ENCODE results near the gene PEX3. TPM values are rescaled to one million over a fixed set of nuclear protein-coding genes. Genes with fewer than 3 reads are reported as not detected.

The PEX3 gene
- total and polyA plus RNA-seq, 7 experiments from 2014 or later: 10.9 to 28.8 (median 25.4) TPM

DNA sequence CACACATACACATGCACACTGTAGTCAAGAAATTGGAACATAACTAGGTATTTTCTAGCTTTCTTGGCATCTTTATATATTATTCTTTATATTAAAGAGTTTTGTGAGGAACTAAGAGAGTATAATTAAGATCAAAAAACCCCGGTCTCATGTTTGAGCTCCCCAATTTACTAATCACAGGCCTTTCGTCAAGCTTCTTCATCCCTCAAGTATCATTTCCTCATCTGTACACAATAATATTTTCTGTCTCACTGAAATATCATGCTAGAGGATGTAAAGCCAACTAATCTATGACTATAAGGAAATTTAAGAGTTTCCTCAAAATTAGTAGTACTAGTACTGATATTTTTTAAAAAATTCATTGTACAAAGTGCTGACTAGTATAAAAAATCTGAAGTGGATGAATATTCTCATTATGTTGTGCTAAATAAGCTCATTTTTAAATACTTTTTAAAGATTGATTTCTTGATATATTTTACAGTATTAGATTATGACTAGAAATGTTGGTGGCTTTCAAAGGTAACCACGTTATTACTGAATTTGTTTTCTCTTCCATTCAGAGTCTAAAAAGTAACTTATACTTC lies 28.0 kb downstream of the PEX3 start:
- ATAC-seq (no peak), DNase-seq (no peak)
- no peaks in the 10 kb centered on the region for H3K9me3 Mint-ChIP-seq
- H3K27ac Mint-ChIP-seq: no peak overlapping the region
- no peaks in the 10 kb centered on the region for H3K9me3 ChIP-seq (ENCODE audit: control insufficient read depth in 2 of 3, low read length in 3 of 3)
- intact Hi-C loops (cut with micrococcal nuclease): no loop called here
- H3K4me3 Mint-ChIP-seq: no peak overlapping the region
- H3K36me3 Mint-ChIP-seq: peaks cover 18 to 54% (median 37%) of the 10 kb centered on the region in 5 donors
- no peaks in the 10 kb centered on the region for H3K4me1 Mint-ChIP-seq
- no peak overlapping the region for H3K27ac ChIP-seq (ENCODE audit: low read depth, low read length)
- peaks cover 0 to 21% (median 3%) of the 10 kb centered on the region in 3 experiments for H3K36me3 ChIP-seq (ENCODE audit: control insufficient read depth in 2 of 3, insufficient read depth in 3 of 3, low read length in 3 of 3)
- H3K27me3 ChIP-seq (ENCODE audit: control insufficient read depth in 2 of 2, insufficient read depth in 2 of 2, low read length in 2 of 2): no peaks in the 10 kb centered on the region
- H3K4me1 ChIP-seq (ENCODE audit: control insufficient read depth in 2 of 2, insufficient read depth in 2 of 2, low read length in 2 of 2): no peaks in the 10 kb centered on the region
- ChIA-PET POLR2A (no interaction called here), CTCF (no interaction called here)
- H3K4me3 ChIP-seq (ENCODE audit: low read length): no peak overlapping the region
- no peaks in the 10 kb centered on the region for H3K27me3 Mint-ChIP-seq

DNA sequence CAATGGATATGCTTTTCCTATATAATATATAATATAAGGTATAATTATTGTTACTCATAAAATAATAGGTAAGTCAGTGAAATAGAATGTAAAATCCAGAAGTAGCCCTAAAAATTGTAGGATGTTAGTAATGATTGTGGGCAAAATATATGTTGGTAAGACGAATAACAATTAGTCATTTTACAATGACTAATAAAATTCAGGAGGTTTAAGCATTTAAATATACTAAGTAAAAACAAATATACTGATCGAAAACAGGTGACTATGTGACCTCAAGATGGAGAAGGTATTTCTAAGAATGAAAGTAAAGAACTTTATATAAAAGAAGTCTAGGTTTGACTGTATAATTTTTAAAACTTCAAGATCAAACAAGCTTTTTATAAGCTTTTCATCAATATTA lies 32.0 kb downstream of the PEX3 start:
- no peak for ATAC-seq
- Histone ChIP-seq H3K4me1 (ENCODE audit: control insufficient read depth in 2 of 2, insufficient read depth in 2 of 2, low read length in 2 of 2) (no peaks in the 10 kb centered on the region), H3K36me3 (ENCODE audit: control insufficient read depth in 2 of 3, insufficient read depth in 3 of 3, low read length in 3 of 3) (peaks cover 0 to 4% (median 4%) of the 10 kb centered on the region in 3 experiments), H3K27me3 (ENCODE audit: control insufficient read depth in 2 of 2, insufficient read depth in 2 of 2, low read length in 2 of 2) (no peaks in the 10 kb centered on the region), H3K4me3 (ENCODE audit: low read length) (no peak overlapping the region), H3K9me3 (ENCODE audit: control insufficient read depth in 2 of 3, low read length in 3 of 3) (no peaks in the 10 kb centered on the region), H3K27ac (ENCODE audit: low read depth, low read length) (no peak overlapping the region)
- intact Hi-C loops (cut with micrococcal nuclease): no loop called here
- Mint-ChIP-seq H3K9me3 (no peaks in the 10 kb centered on the region), H3K4me1 (no peaks in the 10 kb centered on the region), H3K36me3 (peaks cover 5 to 35% (median 12%) of the 10 kb centered on the region in 5 donors), H3K4me3 (no peak overlapping the region), H3K27ac (no peak overlapping the region), H3K27me3 (no peaks in the 10 kb centered on the region)
- POLR2A ChIA-PET: interaction anchor here (0.8 kb wide), 1 partner anchor 353 kb away, joined by 5 read pairs; no protein-coding TSS in a partner anchor
- no peak for DNase-seq
- CTCF ChIA-PET: no interaction called here

DNA sequence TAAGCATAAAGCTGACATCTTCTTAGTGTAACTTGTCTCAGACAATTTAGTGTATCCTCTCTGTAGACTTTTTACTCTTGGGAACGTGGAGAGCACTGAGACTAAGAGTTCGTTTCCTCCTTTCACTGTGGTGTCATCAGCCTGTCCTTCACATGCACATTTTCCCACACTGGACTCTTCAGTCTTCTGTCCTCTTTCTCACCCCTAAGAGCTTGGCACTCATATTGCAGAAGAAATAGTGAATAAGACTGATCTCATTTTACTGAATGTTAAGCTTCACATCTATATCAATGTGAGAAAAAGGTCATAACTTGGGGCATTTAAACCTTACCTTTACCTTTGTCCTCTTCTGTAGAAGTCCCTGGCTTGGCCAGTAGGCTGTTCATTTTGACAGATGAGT lies 35.4 kb downstream of the PEX3 start:
- Histone ChIP-seq H3K4me1 (ENCODE audit: control insufficient read depth in 2 of 2, insufficient read depth in 2 of 2, low read length in 2 of 2) (no peaks in the 10 kb centered on the region), H3K4me3 (ENCODE audit: low read length) (no peak overlapping the region), H3K9me3 (ENCODE audit: control insufficient read depth in 2 of 3, low read length in 3 of 3) (no peaks in the 10 kb centered on the region), H3K27ac (ENCODE audit: low read depth, low read length) (no peak overlapping the region), H3K27me3 (ENCODE audit: control insufficient read depth in 2 of 2, insufficient read depth in 2 of 2, low read length in 2 of 2) (no peaks in the 10 kb centered on the region), H3K36me3 (ENCODE audit: control insufficient read depth in 2 of 3, insufficient read depth in 3 of 3, low read length in 3 of 3) (peaks cover 0 to 4% (median 0%) of the 10 kb centered on the region in 3 experiments)
- Mint-ChIP-seq H3K9me3 (no peaks in the 10 kb centered on the region), H3K4me1 (peaks cover 0 to 6% (median 0%) of the 10 kb centered on the region in 7 donors), H3K4me3 (no peak overlapping the region), H3K36me3 (peaks cover 0 to 14% (median 6%) of the 10 kb centered on the region in 5 donors), H3K27ac (peak overlapping the region in 1 of 9 donors; percentile 18), H3K27me3 (no peaks in the 10 kb centered on the region)
- ChIA-PET CTCF (no interaction called here), POLR2A (no interaction called here)
- DNase-seq (no peak), ATAC-seq (no peak)
- intact Hi-C loops (cut with micrococcal nuclease): no loop called here

DNA sequence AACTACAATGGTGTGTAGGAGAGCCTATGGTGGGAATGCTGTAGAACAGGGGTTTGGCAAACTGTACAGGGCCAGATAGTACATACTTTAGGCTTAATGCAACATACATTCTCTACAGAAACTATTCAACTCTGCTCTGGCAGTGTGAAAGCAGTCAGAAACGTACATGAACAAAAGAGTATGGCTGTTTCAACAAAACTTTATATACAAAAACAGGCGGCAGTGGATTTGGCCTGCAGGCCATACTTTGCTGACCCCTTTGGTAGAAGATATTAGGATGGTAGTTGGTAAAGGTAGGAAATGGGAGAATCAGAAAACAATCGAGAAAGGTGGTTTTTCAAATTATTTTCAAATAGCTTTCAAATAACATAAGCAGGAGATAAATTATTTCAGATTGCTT lies 36.1 kb downstream of the PEX3 start:
- H3K4me1 Mint-ChIP-seq: peaks cover 0 to 6% (median 0%) of the 10 kb centered on the region in 7 donors
- Histone ChIP-seq H3K9me3 (ENCODE audit: control insufficient read depth in 2 of 3, low read length in 3 of 3) (no peaks in the 10 kb centered on the region), H3K4me3 (ENCODE audit: low read length) (no peak overlapping the region), H3K4me1 (ENCODE audit: control insufficient read depth in 2 of 2, insufficient read depth in 2 of 2, low read length in 2 of 2) (no peaks in the 10 kb centered on the region), H3K27ac (ENCODE audit: low read depth, low read length) (no peak overlapping the region), H3K27me3 (ENCODE audit: control insufficient read depth in 2 of 2, insufficient read depth in 2 of 2, low read length in 2 of 2) (no peaks in the 10 kb centered on the region), H3K36me3 (ENCODE audit: control insufficient read depth in 2 of 3, insufficient read depth in 3 of 3, low read length in 3 of 3) (peaks cover 0 to 4% (median 0%) of the 10 kb centered on the region in 3 experiments)
- ChIA-PET CTCF (interaction anchor here (0.6 kb wide), 1 partner anchor 922 kb away, joined by 3 read pairs; no protein-coding TSS in a partner anchor), POLR2A (no interaction called here)
- H3K27me3 Mint-ChIP-seq: no peaks in the 10 kb centered on the region
- peak overlapping the region in 1 of 9 donors; percentile 24 for H3K27ac Mint-ChIP-seq
- no peak overlapping the region for H3K4me3 Mint-ChIP-seq
- H3K9me3 Mint-ChIP-seq: no peaks in the 10 kb centered on the region
- ATAC-seq (no peak), DNase-seq (no peak)
- intact Hi-C loops (cut with micrococcal nuclease): no loop called here
- peaks cover 0 to 14% (median 6%) of the 10 kb centered on the region in 5 donors for H3K36me3 Mint-ChIP-seq

DNA sequence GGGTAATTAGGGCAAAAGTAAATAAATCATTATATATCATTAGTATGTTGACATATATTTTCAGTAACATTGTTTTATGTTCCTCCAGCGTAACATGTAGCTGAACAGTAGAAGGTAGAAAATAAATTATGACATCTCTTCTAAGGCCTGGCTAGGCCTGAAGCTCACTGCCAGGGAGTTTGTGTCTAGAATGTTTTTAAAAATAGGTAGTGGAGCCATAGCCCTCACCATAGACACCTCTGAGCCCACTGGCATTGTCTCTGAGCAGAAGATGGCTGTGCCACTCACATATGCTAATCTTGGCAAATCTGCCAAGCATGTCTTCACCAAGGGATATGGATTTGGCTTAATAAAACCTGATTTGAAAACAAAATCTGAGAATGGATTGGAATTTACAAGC lies 39.6 kb downstream of the PEX3 start:
- Histone ChIP-seq H3K4me3 (ENCODE audit: low read length) (no peak overlapping the region), H3K36me3 (ENCODE audit: control insufficient read depth in 2 of 3, insufficient read depth in 3 of 3, low read length in 3 of 3) (no peaks in the 10 kb centered on the region), H3K9me3 (ENCODE audit: control insufficient read depth in 2 of 3, low read length in 3 of 3) (no peaks in the 10 kb centered on the region), H3K4me1 (ENCODE audit: control insufficient read depth in 2 of 2, insufficient read depth in 2 of 2, low read length in 2 of 2) (no peaks in the 10 kb centered on the region), H3K27me3 (ENCODE audit: control insufficient read depth in 2 of 2, insufficient read depth in 2 of 2, low read length in 2 of 2) (no peaks in the 10 kb centered on the region), H3K27ac (ENCODE audit: low read depth, low read length) (no peak overlapping the region)
- H3K4me1 Mint-ChIP-seq: peaks cover 0 to 6% (median 0%) of the 10 kb centered on the region in 7 donors
- H3K4me3 Mint-ChIP-seq: no peak overlapping the region
- H3K27ac Mint-ChIP-seq: no peak overlapping the region
- ATAC-seq: no peak
- H3K36me3 Mint-ChIP-seq: peaks cover 0 to 15% (median 1%) of the 10 kb centered on the region in 5 donors
- H3K9me3 Mint-ChIP-seq: peaks cover 0 to 1% (median 0%) of the 10 kb centered on the region in 11 donors
- ChIA-PET CTCF (no interaction called here), POLR2A (interaction anchor here (0.9 kb wide), 1 partner anchor 8 kb away, joined by 4 read pairs; no protein-coding TSS in a partner anchor)
- no peak for DNase-seq
- intact Hi-C loops (cut with micrococcal nuclease): no loop called here
- no peaks in the 10 kb centered on the region for H3K27me3 Mint-ChIP-seq

DNA sequence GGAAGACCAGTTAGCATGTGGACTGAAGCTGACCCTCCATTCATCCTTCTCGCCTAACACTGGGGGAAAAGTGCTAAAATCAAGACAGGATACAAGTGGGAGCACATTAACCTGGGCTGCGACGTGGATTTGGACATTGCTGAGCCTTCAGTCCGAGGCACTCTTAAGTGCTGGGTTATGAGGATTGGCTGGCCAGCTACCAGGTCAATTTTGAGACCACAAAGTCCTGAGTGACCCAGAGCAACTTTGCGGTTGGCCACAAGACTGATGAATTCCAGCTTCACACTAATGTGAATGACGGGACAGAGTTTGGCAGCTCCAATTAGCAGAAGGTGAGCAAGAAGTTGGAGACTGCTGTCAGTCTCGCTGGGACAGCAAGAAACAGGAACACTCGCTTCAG lies 40.2 kb downstream of the PEX3 start:
- H3K27ac ChIP-seq (ENCODE audit: low read depth, low read length): no peak overlapping the region
- Mint-ChIP-seq H3K4me1 (peaks cover 0 to 6% (median 0%) of the 10 kb centered on the region in 7 donors), H3K4me3 (no peak overlapping the region), H3K9me3 (peaks cover 0 to 1% (median 0%) of the 10 kb centered on the region in 11 donors), H3K36me3 (peaks cover 0 to 15% (median 2%) of the 10 kb centered on the region in 5 donors), H3K27ac (peak overlapping the region in 1 of 9 donors; percentile 18), H3K27me3 (no peaks in the 10 kb centered on the region)
- H3K9me3 ChIP-seq (ENCODE audit: control insufficient read depth in 2 of 3, low read length in 3 of 3): no peaks in the 10 kb centered on the region
- H3K27me3 ChIP-seq (ENCODE audit: control insufficient read depth in 2 of 2, insufficient read depth in 2 of 2, low read length in 2 of 2): no peaks in the 10 kb centered on the region
- no peak overlapping the region for H3K4me3 ChIP-seq (ENCODE audit: low read length)
- no peak for DNase-seq
- CTCF ChIA-PET: no interaction called here
- no peaks in the 10 kb centered on the region for H3K4me1 ChIP-seq (ENCODE audit: control insufficient read depth in 2 of 2, insufficient read depth in 2 of 2, low read length in 2 of 2)
- intact Hi-C loops (cut with micrococcal nuclease): no loop called here
- POLR2A ChIA-PET: no interaction called here
- no peaks in the 10 kb centered on the region for H3K36me3 ChIP-seq (ENCODE audit: control insufficient read depth in 2 of 3, insufficient read depth in 3 of 3, low read length in 3 of 3)
- ATAC-seq: no peak

DNA sequence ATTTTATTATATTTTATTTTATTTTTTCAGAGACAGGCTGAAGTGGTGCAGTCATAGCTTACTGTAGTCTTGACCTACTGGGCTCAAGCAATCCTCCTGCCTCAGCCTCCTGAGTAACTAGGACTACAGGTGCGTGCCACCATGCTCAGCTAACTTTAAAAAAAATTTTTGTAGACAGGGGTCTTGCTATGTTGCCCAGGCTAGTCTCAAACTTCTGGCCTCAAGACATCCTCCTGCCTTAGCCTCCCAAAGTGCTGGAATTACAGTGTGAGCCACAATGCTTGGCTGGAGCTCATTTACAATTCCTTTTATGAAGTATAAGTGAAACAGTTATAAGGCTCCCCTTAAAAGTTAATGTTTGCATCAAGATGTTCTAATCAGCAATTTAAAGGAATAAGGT lies 46.4 kb downstream of the PEX3 start:
- ATAC-seq: no peak
- peaks cover 0 to 5% (median 0%) of the 10 kb centered on the region in 11 donors for H3K9me3 Mint-ChIP-seq
- intact Hi-C loops (cut with micrococcal nuclease): no loop called here
- Histone ChIP-seq H3K4me1 (ENCODE audit: control insufficient read depth in 2 of 2, insufficient read depth in 2 of 2, low read length in 2 of 2) (peaks cover 0 to 8% of the 10 kb centered on the region in 2 donors), H3K27ac (ENCODE audit: low read depth, low read length) (no peak overlapping the region), H3K36me3 (ENCODE audit: control insufficient read depth in 2 of 3, insufficient read depth in 3 of 3, low read length in 3 of 3) (no peaks in the 10 kb centered on the region), H3K4me3 (ENCODE audit: low read length) (no peak overlapping the region), H3K27me3 (ENCODE audit: control insufficient read depth in 2 of 2, insufficient read depth in 2 of 2, low read length in 2 of 2) (no peaks in the 10 kb centered on the region), H3K9me3 (ENCODE audit: control insufficient read depth in 2 of 3, low read length in 3 of 3) (no peaks in the 10 kb centered on the region)
- no peaks in the 10 kb centered on the region for H3K27me3 Mint-ChIP-seq
- peaks cover 0 to 25% (median 14%) of the 10 kb centered on the region in 5 donors for H3K36me3 Mint-ChIP-seq
- CTCF ChIA-PET: interaction anchor here (0.6 kb wide), 1 partner anchor 1082 kb away, joined by 3 read pairs; no protein-coding TSS in a partner anchor
- no peak overlapping the region for H3K27ac Mint-ChIP-seq
- H3K4me1 Mint-ChIP-seq: peaks cover 14 to 25% (median 17%) of the 10 kb centered on the region in 7 donors
- no peak overlapping the region for H3K4me3 Mint-ChIP-seq
- no peak for DNase-seq
- POLR2A ChIA-PET: no interaction called here

Data from naive thymus-derived CD4-positive, alpha-beta T cell (primary cell).